Measurements from ENCODE around the gene TMEM139. TPM values are rescaled to one million over a fixed set of nuclear protein-coding genes. Genes with fewer than 3 reads are reported as not detected.

The TMEM139 gene
- total RNA-seq, 1 experiment from 2014 or later = 0.85 TPM

GRCh38 chr7:143238289-143238980 lies 46.3 kb upstream of the TMEM139 start:
- no peaks in the 10 kb centered on the region for H3K23me2 ChIP-seq (ENCODE audit: insufficient read length, low read depth, low read length, poor library complexity, severe bottlenecking)
- H2BK5ac ChIP-seq (ENCODE audit: insufficient read length, low read length) = no peak overlapping the region
- Mint-ChIP-seq H3K4me3 (no peak overlapping the region), H3K36me3 (ENCODE audit: insufficient read depth in 1 of 3, low read depth in 3 of 3) (peaks cover 0 to 7% (median 0%) of the 10 kb centered on the region in 3 experiments; a peak in 4 of 7 replicates), H3K27me3 (ENCODE audit: low read depth) (peaks cover 13% of the 10 kb centered on the region), H3K9me3 (peaks cover 15 to 17% of the 10 kb centered on the region in 2 experiments), H3K27ac (no peak overlapping the region), H3K4me1 (peaks cover 3 to 7% of the 10 kb centered on the region in 2 experiments; a peak in 3 of 4 replicates)
- no peak overlapping the region for H2BK12ac ChIP-seq (ENCODE audit: insufficient read length, low read depth, low read length)
- H3T11ph ChIP-seq (ENCODE audit: low read length) = no peak overlapping the region
- no peak overlapping the region for H4K5ac ChIP-seq (ENCODE audit: insufficient read length, low read depth, low read length)
- H3K18ac ChIP-seq (ENCODE audit: insufficient read length, low read depth, low read length) = no peak overlapping the region
- no peak for DNase-seq
- no peak overlapping the region for H4K91ac ChIP-seq (ENCODE audit: insufficient read length, low read depth, low read length)
- H2BK120ac ChIP-seq (ENCODE audit: low read depth, low read length, poor library complexity, severe bottlenecking) = no peak overlapping the region
- no peaks in the 10 kb centered on the region for H3K79me2 ChIP-seq (ENCODE audit: insufficient read depth, low read length)
- WGBS (ENCODE audit: extremely low coverage, insufficient read length, low lambda C conversion rate) = no CpG with 5 or more reads among the region's 1 CpG
- no peaks in the 10 kb centered on the region for H3K9me3 ChIP-seq (ENCODE audit: control insufficient read depth, low read depth, low read length)
- H3K4me1 ChIP-seq (ENCODE audit: insufficient read depth, low read length) = no peaks in the 10 kb centered on the region
- no peak overlapping the region for H2AK5ac ChIP-seq (ENCODE audit: insufficient read length, low read length)
- no peaks in the 10 kb centered on the region for H3K79me1 ChIP-seq (ENCODE audit: insufficient read depth, low read depth, low read length, poor library complexity, severe bottlenecking)
- H3K9ac ChIP-seq (ENCODE audit: extremely low read depth, insufficient read length, low read length) = no peak overlapping the region
- H3K27me3 ChIP-seq (ENCODE audit: insufficient read depth, low read length) = no peaks in the 10 kb centered on the region
- no peak overlapping the region for H3K4me2 ChIP-seq (ENCODE audit: insufficient read depth, insufficient read length, low read length)
- no peaks in the 10 kb centered on the region for H4K20me1 ChIP-seq (ENCODE audit: control insufficient read depth, insufficient read depth, insufficient read length)
- no peak overlapping the region for H4K8ac ChIP-seq (replicated peaks; ENCODE audit: insufficient read length, low read depth, low read length)
- H2BK20ac ChIP-seq (ENCODE audit: low read depth, low read length, poor library complexity, severe bottlenecking) = no peak overlapping the region
- no peak overlapping the region for H3K27ac ChIP-seq (ENCODE audit: insufficient read length, low read depth, low read length)
- H2BK15ac ChIP-seq (ENCODE audit: low read depth, low read length) = no peak overlapping the region
- TF ChIP-seq, protein P1, sequence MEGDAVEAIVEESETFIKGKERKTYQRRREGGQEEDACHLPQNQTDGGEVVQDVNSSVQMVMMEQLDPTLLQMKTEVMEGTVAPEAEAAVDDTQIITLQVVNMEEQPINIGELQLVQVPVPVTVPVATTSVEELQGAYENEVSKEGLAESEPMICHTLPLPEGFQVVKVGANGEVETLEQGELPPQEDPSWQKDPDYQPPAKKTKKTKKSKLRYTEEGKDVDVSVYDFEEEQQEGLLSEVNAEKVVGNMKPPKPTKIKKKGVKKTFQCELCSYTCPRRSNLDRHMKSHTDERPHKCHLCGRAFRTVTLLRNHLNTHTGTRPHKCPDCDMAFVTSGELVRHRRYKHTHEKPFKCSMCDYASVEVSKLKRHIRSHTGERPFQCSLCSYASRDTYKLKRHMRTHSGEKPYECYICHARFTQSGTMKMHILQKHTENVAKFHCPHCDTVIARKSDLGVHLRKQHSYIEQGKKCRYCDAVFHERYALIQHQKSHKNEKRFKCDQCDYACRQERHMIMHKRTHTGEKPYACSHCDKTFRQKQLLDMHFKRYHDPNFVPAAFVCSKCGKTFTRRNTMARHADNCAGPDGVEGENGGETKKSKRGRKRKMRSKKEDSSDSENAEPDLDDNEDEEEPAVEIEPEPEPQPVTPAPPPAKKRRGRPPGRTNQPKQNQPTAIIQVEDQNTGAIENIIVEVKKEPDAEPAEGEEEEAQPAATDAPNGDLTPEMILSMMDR (conservative IDR thresholded peaks at IDR 0.05) = no peak
- H3K4ac ChIP-seq (ENCODE audit: low read depth, low read length) = no peak overlapping the region
- H2AFZ ChIP-seq (ENCODE audit: low read length) = no peak overlapping the region
- H3K23ac ChIP-seq (ENCODE audit: insufficient read length, low read depth, low read length) = no peak overlapping the region
- H3K14ac ChIP-seq (ENCODE audit: insufficient read depth, low read length) = no peak overlapping the region
- no peak overlapping the region for H3K56ac ChIP-seq (ENCODE audit: insufficient read length, low read depth, low read length)
